T-helper 1 cell treated with Interleukin-12 subunit alpha and Interleukin-12 subunit beta and Interleukin-4 antibody, amounts not matched to agents 30 μg/mL and 1 μg/mL, for 36 hours (primary cell): ENCODE measurements around the gene KLHL30.

Source experiments
- H3K27ac Mint-ChIP-seq: one replicate; pipeline ENCODE4 v1.8.0; 2021; ENCODE audit warnings: mild to moderate bottlenecking, mixed read lengths
- H3K27me3 Mint-ChIP-seq: one replicate; pipeline ENCODE4 v1.8.0; 2021; ENCODE audit warnings: low read depth, mixed read lengths
- H3K36me3 Mint-ChIP-seq: one replicate; pipeline ENCODE4 v1.8.0; 2021; ENCODE audit warnings: low read depth, mixed read lengths
- H3K4me1 Mint-ChIP-seq: one replicate; pipeline ENCODE4 v1.8.0; 2021; ENCODE audit warnings: low read depth, mixed read lengths
- H3K4me3 Mint-ChIP-seq: one replicate; pipeline ENCODE4 v1.8.0; 2021; ENCODE audit warnings: mild to moderate bottlenecking, moderate library complexity, mixed read lengths
- H3K9me3 Mint-ChIP-seq: one replicate; pipeline ENCODE4 v1.8.0; 2021; ENCODE audit warnings: mixed read lengths

KLHL30 gene

DNA sequence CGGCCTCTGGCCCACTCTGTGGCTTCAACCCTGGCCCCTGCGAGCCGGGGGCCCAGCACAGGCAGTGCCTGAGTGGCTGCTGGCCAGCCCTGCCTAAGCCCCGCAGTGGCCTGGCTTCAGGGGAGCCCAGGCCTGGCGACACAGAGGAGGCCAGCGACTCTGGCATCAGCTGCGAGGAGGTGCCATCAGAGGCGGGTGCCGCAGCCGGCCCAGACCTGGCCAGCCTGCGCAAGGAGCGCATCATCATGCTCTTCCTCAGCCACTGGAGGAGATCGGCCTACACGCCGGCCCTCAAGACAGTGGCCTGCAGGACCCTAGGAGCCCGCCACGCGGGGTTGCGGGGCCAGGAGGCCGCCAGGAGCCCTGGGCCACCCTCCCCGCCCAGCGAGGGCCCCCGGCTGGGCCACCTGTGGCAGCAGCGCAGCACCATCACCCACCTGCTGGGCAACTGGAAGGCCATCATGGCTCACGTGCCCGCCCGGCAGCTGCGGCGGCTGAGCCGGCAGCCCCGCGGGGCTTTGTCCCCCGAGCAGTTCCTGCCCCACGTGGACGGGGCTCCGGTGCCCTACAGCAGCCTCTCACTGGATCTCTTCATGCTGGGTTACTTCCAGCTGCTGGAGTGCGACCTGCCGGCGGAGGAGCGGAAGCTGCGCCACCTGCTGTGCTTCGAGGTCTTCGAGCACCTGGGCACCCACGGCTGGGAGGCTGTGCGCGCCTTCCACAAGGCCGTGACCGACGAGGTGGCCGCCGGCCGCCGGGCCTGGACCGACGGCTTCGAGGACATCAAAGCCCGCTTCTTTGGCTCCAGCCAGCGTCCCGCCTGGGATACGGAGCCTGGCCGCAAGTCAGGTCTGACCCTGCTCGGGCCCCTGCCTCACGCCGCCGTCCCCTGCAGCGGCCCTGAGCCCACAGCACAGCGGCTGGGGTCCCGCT, 7.5 kb upstream of the KLHL30 start:
- Mint-ChIP-seq H3K9me3 (no peaks in the 10 kb centered on the region), H3K4me3 (no peak overlapping the region), H3K27ac (no peak overlapping the region), H3K27me3 (no peaks in the 10 kb centered on the region), H3K36me3 (no peaks in the 10 kb centered on the region), H3K4me1 (no peaks in the 10 kb centered on the region)

DNA sequence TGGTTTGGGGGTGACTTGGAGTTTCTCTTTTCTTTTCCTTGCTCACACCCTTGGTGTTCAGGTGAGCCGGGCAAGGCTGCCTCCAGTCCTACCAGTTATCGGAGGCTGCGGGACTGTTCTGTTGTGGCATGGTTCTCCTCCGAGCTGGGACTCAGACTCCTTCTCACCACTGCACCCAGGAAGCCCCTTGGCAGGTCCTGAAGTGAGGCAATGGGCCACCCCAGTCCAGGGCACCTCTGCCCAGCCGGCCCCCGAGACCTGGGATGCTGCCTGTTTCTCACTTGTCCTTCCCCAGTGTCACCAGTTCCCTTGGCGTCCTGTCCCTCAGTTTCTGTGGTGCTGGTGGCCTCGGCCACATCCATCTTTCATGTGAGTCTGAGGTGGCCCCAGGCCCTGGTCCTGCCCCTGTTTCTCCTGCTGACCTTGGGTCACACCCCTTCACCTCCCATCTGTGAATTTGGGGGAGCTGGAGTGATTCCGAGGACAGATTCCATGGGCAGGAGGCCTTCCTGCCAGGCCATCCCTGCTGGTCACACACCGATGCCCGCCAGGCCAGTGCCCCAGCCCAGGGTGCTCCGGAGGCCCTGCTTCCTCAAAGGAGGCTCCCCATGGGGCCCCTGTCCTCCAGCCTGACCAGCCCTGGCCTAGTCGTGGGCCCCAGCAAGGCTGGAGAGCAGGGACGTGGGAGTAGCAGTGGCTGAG, 6.6 kb upstream of the KLHL30 start:
- H3K4me3 Mint-ChIP-seq = no peak overlapping the region
- no peaks in the 10 kb centered on the region for H3K27me3 Mint-ChIP-seq
- H3K4me1 Mint-ChIP-seq = no peaks in the 10 kb centered on the region
- no peaks in the 10 kb centered on the region for H3K36me3 Mint-ChIP-seq
- H3K9me3 Mint-ChIP-seq = no peaks in the 10 kb centered on the region
- H3K27ac Mint-ChIP-seq = no peak overlapping the region

DNA sequence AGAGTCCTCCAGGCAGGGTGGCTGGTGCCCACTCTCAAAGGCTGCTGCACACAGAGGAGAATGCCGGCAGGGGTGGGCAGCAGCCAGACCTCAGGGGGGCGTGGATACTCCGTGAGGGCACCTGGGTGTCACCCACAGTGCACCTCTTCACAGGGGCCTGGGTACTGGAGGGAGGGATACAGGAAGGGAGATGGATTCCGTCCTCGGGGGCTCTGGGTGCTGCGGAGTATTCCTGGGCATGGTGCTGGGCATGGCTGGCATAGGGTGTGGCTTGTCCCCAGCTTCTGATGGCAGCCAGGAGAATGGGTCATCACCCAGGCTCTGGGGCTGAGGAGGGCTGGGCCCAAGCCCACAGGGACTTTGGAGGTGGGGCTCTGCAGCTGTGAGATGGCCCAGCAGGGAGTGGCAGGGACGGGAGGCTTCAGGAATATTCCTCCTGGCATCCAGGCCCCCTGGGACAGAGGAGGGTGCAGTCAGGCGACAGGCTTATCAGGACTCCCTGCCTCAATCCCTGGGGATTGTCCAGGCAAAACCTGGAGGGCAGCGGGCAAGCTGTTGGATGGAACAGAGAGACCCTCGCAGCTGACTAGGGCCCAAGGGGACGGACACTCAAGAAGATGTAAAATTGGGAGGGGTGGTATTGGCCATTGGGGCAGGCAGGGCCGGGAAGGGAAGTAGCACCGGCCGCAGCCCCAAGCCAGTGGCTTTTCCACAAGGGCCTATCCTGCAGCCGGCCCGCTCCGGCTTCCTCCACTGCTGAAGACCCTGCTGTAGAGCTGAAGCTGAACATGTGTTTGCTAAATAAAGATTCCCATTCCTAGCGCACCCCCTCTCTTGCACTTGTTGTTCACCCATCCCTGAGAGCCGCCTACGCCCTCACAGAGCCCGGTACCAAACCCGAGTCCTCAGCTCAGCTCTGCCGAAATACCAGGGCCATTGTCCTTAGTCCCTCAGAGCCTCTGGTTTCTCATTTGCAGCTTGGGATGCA, 5.7 kb upstream of the KLHL30 start:
- no peak overlapping the region for H3K27ac Mint-ChIP-seq
- no peak overlapping the region for H3K4me3 Mint-ChIP-seq
- no peaks in the 10 kb centered on the region for H3K27me3 Mint-ChIP-seq
- H3K4me1 Mint-ChIP-seq = no peaks in the 10 kb centered on the region
- H3K36me3 Mint-ChIP-seq = no peaks in the 10 kb centered on the region
- H3K9me3 Mint-ChIP-seq = no peaks in the 10 kb centered on the region

GRCh38 chr2:238133499-238134392, 4.7 kb upstream of the KLHL30 start:
- H3K27ac Mint-ChIP-seq = no peak overlapping the region
- H3K4me1 Mint-ChIP-seq = no peaks in the 10 kb centered on the region
- H3K36me3 Mint-ChIP-seq = no peaks in the 10 kb centered on the region
- no peaks in the 10 kb centered on the region for H3K27me3 Mint-ChIP-seq
- no peaks in the 10 kb centered on the region for H3K9me3 Mint-ChIP-seq
- no peak overlapping the region for H3K4me3 Mint-ChIP-seq

DNA sequence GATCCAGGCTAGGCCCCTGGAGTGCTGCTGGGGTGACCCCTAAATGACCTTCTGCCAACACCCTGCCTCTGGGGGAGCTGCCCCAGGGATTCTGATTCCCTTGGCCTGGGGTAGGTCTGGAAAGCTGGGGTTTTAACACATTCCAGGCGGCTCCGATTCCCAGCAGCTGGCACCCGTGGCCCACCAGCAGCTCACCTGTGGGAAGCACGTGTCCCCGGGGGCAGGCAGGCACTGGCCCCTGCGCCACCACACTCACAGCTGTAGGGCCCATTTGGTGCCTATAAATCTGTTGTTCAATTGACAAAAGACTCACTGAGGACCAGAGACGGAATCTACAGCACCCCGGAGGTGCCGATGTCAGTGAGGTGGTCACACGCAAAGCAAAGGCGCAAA, 4.1 kb upstream of the KLHL30 start:
- no peak overlapping the region for H3K27ac Mint-ChIP-seq
- no peaks in the 10 kb centered on the region for H3K4me1 Mint-ChIP-seq
- no peaks in the 10 kb centered on the region for H3K9me3 Mint-ChIP-seq
- H3K27me3 Mint-ChIP-seq = no peaks in the 10 kb centered on the region
- no peak overlapping the region for H3K4me3 Mint-ChIP-seq
- no peaks in the 10 kb centered on the region for H3K36me3 Mint-ChIP-seq

GRCh38 chr2:238135601-238136150, 2.8 kb upstream of the KLHL30 start:
- no peaks in the 10 kb centered on the region for H3K27me3 Mint-ChIP-seq
- H3K4me3 Mint-ChIP-seq = no peak overlapping the region
- H3K4me1 Mint-ChIP-seq = no peaks in the 10 kb centered on the region
- no peaks in the 10 kb centered on the region for H3K36me3 Mint-ChIP-seq
- no peak overlapping the region for H3K27ac Mint-ChIP-seq
- H3K9me3 Mint-ChIP-seq = no peaks in the 10 kb centered on the region

GRCh38 chr2:238136820-238137537, 1.5 kb upstream of the KLHL30 start:
- Mint-ChIP-seq H3K36me3 (no peaks in the 10 kb centered on the region), H3K4me1 (no peaks in the 10 kb centered on the region), H3K4me3 (no peak overlapping the region), H3K27ac (no peak overlapping the region), H3K27me3 (no peaks in the 10 kb centered on the region), H3K9me3 (no peaks in the 10 kb centered on the region)

- no peak overlapping the region for H3K27ac Mint-ChIP-seq
- no peaks in the 10 kb centered on the region for H3K27me3 Mint-ChIP-seq
- H3K4me1 Mint-ChIP-seq = no peaks in the 10 kb centered on the region
- H3K9me3 Mint-ChIP-seq = no peaks in the 10 kb centered on the region
- H3K4me3 Mint-ChIP-seq = no peak overlapping the region
- H3K36me3 Mint-ChIP-seq = no peaks in the 10 kb centered on the region
Measured at GRCh38 chr2:238137885-238138284, 583 bp upstream of the KLHL30 start.

DNA sequence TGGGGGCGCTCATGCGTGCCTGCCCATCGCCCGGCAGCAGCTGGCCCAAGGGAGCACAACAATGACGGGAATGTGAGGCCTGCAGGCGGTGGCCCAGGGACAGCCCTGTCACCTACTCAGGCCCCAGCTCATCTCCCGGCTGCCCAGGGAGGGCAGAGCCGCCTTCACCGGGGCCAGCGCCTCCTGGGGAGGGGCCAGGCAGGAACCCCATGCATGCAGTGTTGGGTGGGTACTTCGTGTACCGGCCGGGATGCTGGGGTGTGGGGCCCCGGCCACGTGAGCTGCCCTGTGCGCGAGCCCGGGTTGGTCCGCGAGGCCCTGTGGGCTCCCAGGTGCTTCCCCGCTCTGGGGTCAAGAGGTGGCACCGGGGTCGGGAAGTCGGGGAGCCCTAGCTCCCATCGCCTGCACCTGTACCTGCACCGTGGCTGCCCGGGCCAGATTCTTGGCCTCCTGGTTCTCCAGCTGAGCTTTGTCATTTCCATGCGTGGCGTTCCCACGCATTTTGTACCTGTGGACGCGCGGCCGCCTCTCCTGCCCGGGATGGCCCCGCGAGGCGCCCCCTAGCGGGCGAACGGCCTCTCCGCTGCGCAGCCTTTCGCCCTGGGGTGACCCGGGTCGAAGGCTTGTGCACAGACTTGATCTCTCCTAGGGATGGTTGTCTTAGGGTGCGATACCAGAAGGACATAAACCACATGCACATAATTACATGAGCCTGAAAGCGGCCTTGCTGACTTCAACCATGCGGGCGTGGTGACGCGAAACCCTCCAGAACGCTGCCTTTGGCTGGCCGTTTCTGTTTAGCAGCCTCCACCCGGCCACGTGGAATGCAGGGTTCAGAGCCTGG, 950 bp downstream of the KLHL30 start:
- Mint-ChIP-seq H3K36me3 (no peaks in the 10 kb centered on the region), H3K27ac (no peak overlapping the region), H3K9me3 (no peaks in the 10 kb centered on the region), H3K4me3 (no peak overlapping the region), H3K4me1 (no peaks in the 10 kb centered on the region), H3K27me3 (no peaks in the 10 kb centered on the region)

- H3K27me3 Mint-ChIP-seq = no peaks in the 10 kb centered on the region
- H3K36me3 Mint-ChIP-seq = no peaks in the 10 kb centered on the region
- no peaks in the 10 kb centered on the region for H3K9me3 Mint-ChIP-seq
- H3K27ac Mint-ChIP-seq = no peak overlapping the region
- no peak overlapping the region for H3K4me3 Mint-ChIP-seq
- H3K4me1 Mint-ChIP-seq = no peaks in the 10 kb centered on the region
Measured at GRCh38 chr2:238140040-238140439, 1.6 kb downstream of the KLHL30 start.

DNA sequence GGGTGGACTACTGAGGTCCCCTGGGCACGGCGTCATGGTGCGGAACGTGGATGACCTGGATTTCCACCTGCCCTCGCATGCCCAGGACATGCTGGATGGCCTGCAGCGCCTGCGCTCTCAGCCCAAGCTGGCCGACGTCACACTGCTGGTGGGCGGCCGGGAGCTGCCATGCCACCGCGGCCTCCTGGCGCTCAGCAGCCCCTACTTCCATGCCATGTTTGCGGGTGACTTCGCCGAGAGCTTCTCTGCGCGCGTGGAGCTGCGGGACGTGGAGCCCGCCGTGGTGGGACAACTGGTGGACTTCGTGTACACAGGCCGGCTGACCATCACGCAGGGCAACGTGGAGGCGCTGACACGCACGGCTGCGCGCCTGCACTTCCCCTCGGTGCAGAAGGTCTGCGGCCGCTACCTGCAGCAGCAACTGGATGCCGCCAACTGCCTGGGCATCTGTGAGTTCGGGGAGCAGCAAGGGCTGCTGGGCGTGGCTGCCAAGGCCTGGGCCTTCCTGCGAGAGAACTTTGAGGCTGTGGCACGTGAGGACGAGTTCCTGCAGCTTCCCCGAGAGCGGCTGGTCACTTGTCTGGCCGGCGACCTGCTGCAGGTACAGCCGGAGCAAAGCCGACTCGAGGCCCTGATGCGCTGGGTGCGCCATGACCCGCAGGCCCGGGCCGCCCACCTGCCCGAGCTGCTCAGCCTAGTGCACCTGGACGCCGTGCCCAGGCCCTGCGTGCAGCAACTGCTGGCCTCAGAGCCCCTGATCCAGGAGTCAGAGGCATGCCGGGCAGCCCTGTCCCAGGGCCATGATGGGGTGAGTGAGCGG, 2.5 kb downstream of the KLHL30 start:
- H3K36me3 Mint-ChIP-seq = no peaks in the 10 kb centered on the region
- H3K9me3 Mint-ChIP-seq = no peaks in the 10 kb centered on the region
- H3K27ac Mint-ChIP-seq = no peak overlapping the region
- no peaks in the 10 kb centered on the region for H3K4me1 Mint-ChIP-seq
- H3K4me3 Mint-ChIP-seq = no peak overlapping the region
- H3K27me3 Mint-ChIP-seq = no peaks in the 10 kb centered on the region
